Mucosa of stomach (tissue), 1 donor: ENCODE measurements around the gene SCAP.
A peak's percentile ranks its signal among the peaks of the same experiment; 100 is the strongest.

ENCODE experiments used
- H3K27me3 ChIP-seq: one replicate; pipeline ENCODE4 v1.7.0; 2013; ENCODE audit warnings: mild to moderate bottlenecking, low read length; ENCODE audit not compliant: control insufficient read depth, insufficient read depth
- H3K36me3 ChIP-seq: one replicate; pipeline ENCODE4 v1.7.0; 2013; ENCODE audit warnings: low read length; ENCODE audit not compliant: control insufficient read depth, insufficient read depth
- H3K4me1 ChIP-seq: one replicate; pipeline ENCODE4 v1.7.0; 2013; ENCODE audit warnings: mild to moderate bottlenecking, low read length; ENCODE audit not compliant: control insufficient read depth, insufficient read depth
- H3K4me3 ChIP-seq: one replicate; pipeline ENCODE4 v1.7.0; 2013; ENCODE audit warnings: low read length
- H3K9ac ChIP-seq: one replicate; pipeline ENCODE4 v1.7.0; 2013; ENCODE audit warnings: mild to moderate bottlenecking, low read length, moderate library complexity
- H3K9me3 ChIP-seq: one replicate; pipeline ENCODE4 v1.7.0; 2013; ENCODE audit warnings: mild to moderate bottlenecking, low read length, moderate library complexity; ENCODE audit not compliant: control insufficient read depth
- donor health status: Pancreatic carcinoma.

The SCAP gene

DNA sequence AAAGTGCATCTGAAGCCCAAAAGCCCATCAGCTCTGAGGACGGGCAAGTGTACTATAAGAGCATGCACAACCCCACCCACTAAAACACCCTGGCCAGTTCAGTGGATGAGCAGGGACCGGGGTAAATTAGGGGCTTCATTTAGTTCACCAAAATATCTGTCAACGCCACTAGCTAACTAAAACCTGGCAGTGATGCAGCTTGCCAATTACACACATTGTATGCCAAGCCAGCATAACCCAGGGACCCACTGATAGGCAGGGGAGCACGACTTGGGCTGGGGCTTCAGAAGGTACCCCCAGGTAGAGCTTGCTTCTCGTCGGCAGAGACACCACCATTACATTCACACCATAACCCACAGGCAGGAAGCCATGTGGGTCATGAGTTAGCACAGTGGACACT is 47.9 kb downstream of the SCAP start:
- Histone ChIP-seq H3K4me3 (no peak overlapping the region), H3K9ac (no peak overlapping the region), H3K9me3 (no peaks in the 10 kb centered on the region), H3K27me3 (no peaks in the 10 kb centered on the region), H3K36me3 (peaks cover 6% of the 10 kb centered on the region), H3K4me1 (peaks cover 70% of the 10 kb centered on the region)

DNA sequence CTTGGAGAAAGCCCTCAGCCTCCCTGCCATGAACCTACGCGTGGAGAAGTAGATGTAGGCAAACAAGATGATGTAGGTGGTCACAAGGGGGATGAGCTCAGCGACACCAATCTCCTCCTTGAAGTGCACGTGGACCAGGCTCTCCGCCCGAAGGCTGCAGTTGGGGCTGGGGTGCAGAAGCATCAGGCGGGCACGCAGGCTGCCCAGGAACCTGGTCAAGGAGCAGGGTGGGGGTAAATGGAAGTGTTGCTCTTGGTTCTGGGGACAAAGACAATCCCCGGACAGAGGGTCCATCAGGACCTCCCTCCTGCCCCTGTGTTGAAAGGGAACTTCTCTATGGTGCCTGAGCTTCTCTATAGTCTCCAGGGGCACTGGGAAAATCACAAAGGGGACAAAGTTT is 49.8 kb downstream of the SCAP start:
- peaks cover 6% of the 10 kb centered on the region for H3K36me3 ChIP-seq

DNA sequence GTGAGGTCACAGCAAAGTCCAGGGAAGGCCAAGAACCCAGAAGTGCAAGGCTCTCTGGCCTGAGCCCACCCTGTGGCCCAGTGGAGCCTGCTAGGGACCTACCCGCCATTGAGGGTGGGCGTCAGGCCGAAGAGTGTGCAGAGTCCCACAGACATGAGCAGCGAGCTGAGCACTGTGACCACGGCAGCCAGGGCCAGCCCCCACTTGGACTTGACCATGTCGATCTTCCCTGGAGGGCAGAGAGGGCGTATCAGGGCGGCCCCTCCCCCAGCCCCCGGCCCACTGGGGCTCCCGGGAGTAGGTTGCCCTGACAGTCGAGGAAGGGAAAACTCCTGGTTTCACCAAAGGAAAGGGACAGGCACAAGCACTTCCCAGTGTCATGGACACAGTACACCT is 50.4 kb downstream of the SCAP start:
- Histone ChIP-seq H3K9me3 (no peaks in the 10 kb centered on the region), H3K9ac (peak overlapping the region; percentile 46), H3K4me1 (peaks cover 90% of the 10 kb centered on the region), H3K36me3 (peaks cover 6% of the 10 kb centered on the region), H3K4me3 (peak overlapping the region; percentile 23), H3K27me3 (no peaks in the 10 kb centered on the region)

More for the DNA sequence above, 49.8 kb downstream of the SCAP start:
- Histone ChIP-seq H3K9me3 (no peaks in the 10 kb centered on the region), H3K9ac (peak overlapping the region; percentile 46), H3K4me1 (peaks cover 89% of the 10 kb centered on the region), H3K27me3 (no peaks in the 10 kb centered on the region), H3K4me3 (no peak overlapping the region)

DNA sequence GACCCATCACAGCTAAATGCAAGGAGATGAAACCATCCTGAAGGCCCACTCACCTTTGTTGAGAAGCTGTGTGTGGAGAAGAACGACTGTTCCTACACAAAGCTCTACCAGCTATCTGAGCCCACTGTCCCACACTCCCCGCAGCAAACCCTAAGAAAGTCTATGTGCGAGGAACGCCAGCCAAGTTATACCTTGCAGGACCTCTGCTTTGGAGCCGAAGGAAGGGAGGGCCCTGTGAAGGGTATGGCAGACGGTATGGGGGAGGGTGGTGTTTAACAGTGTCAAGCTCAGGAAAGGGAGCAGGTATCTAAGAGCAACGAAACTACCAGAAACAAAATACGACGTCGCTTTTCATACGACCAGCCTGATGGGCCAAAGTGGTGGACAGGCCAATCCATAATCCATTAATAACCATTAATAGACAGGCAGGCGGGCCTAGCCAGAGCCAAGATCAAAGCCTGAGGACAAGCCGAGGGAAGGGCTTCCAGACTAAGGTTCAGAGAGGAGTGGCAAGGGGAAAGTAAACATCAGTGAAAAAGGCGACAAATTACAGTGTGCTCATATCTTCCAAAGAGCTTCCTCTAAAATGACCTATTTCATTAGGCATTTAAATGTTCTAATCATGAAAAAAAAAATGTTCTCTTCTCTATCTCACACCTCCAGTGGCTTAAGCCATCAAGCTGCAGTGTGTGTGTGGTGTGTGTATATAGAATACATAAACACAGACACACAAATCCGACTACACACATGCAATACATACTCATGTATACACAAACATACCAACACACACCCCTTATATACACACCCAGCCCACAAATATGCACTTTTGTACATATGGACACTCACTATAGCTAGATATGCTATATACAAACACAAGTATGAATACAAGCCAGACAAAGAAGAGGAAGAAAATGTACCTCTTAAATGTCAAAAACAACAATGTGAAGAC is 51.0 kb downstream of the SCAP start:
- peak overlapping the region; percentile 46 for H3K9ac ChIP-seq
- no peaks in the 10 kb centered on the region for H3K9me3 ChIP-seq
- no peaks in the 10 kb centered on the region for H3K27me3 ChIP-seq
- H3K4me3 ChIP-seq, result peak overlapping the region; percentile 23
- H3K36me3 ChIP-seq, result peaks cover 12% of the 10 kb centered on the region
- H3K4me1 ChIP-seq, result peaks cover 84% of the 10 kb centered on the region

DNA sequence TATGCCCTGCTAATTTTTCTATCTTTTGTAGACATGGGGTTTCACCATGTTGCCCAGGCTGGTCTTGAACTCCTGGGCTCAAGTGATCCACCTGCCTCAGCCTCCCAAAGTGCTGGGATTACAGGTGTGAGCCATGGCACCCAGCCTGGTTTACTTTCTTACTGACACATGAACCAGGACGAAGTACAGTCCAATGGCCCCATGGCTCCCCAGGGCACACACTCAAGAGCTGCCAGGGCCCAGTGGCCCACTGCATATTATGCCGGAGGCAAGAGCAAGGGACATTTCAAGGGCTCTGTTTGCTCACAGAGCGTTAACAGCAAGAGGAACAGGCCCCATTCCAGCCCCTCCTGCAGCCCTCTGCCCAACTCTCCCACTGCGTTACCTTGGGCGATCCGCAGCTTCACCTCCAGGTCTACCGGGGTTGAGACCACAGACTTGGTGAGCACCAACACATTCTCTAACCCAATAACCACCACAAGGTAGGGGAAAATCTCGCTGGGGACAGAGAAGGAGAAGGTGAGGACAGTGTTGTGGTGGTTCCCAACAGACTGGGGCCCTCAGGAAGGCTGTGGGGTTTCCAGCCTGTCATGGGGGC is 52.1 kb downstream of the SCAP start:
- no peak overlapping the region for H3K9ac ChIP-seq
- H3K27me3 ChIP-seq, result no peaks in the 10 kb centered on the region
- H3K9me3 ChIP-seq, result no peaks in the 10 kb centered on the region
- peaks cover 73% of the 10 kb centered on the region for H3K4me1 ChIP-seq
- H3K36me3 ChIP-seq, result peaks cover 13% of the 10 kb centered on the region
- H3K4me3 ChIP-seq, result no peak overlapping the region

DNA sequence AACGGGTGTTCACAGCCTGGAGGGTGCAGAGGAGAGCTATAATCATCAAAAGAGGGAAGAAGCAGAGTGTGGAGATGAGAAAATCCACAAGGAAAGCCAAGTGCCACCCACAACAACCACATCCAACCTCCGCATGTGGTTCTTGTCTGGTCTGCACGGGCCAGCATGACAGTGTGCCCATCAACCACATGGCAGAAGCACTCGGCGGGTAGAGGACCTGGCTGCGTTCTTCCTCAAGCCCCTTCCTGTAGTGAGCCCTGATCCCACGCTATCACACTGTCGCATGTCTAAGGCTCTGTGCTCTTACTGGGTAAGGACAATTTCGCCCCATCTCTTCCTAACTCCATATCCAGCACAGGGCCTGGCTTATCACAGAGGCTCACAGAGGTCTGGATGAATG is 53.0 kb downstream of the SCAP start:
- Histone ChIP-seq H3K4me3 (no peak overlapping the region), H3K36me3 (peaks cover 6% of the 10 kb centered on the region), H3K9me3 (no peaks in the 10 kb centered on the region), H3K9ac (no peak overlapping the region), H3K4me1 (peaks cover 65% of the 10 kb centered on the region), H3K27me3 (no peaks in the 10 kb centered on the region)

DNA sequence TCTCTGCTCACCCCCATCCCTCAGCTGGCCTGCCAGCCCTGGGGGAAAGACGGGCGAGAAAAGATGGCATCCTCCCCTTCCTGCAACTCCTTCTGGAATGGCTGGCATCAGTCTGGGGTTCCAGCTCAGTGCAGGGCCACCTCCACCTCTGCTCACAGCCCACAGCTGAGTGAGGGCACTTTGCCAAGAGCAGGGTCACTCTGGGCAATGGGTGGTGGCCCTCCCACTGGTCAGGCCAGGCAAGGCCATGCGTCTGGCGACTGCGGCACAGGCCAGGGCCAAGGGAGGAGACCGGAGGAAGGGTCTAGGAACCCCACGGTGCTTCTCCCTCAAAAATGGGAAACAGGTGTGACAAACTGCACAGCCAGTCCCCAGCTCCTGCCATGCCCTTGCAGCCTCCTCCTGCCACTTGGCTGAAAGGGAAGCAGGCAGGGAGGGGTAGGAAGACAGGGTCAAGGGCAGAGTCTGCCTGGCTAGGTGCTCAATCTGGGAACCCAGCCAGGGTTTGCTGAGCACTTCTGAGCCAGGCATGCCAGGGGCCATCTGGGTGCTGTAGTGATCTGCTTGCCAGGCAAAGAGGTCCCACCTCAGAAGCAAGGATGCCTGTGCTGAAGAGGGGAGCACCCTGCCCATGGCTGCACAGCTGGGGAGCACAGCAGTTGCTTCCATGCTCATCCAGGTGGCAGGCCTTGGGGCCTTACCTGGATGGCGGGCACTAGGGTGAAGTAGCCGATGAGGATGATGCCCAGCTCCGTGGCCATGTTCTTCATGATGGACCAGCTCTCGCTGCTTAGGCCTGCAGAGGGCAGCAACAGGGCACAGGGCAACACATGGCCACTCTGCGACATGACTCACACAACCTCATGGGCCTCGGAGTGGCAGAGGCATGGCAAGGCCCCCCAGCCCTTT is 53.7 kb downstream of the SCAP start:
- Histone ChIP-seq H3K27me3 (no peaks in the 10 kb centered on the region), H3K9me3 (no peaks in the 10 kb centered on the region), H3K9ac (peak overlapping the region; percentile 2), H3K4me3 (no peak overlapping the region), H3K36me3 (peaks cover 6% of the 10 kb centered on the region), H3K4me1 (peaks cover 57% of the 10 kb centered on the region)

DNA sequence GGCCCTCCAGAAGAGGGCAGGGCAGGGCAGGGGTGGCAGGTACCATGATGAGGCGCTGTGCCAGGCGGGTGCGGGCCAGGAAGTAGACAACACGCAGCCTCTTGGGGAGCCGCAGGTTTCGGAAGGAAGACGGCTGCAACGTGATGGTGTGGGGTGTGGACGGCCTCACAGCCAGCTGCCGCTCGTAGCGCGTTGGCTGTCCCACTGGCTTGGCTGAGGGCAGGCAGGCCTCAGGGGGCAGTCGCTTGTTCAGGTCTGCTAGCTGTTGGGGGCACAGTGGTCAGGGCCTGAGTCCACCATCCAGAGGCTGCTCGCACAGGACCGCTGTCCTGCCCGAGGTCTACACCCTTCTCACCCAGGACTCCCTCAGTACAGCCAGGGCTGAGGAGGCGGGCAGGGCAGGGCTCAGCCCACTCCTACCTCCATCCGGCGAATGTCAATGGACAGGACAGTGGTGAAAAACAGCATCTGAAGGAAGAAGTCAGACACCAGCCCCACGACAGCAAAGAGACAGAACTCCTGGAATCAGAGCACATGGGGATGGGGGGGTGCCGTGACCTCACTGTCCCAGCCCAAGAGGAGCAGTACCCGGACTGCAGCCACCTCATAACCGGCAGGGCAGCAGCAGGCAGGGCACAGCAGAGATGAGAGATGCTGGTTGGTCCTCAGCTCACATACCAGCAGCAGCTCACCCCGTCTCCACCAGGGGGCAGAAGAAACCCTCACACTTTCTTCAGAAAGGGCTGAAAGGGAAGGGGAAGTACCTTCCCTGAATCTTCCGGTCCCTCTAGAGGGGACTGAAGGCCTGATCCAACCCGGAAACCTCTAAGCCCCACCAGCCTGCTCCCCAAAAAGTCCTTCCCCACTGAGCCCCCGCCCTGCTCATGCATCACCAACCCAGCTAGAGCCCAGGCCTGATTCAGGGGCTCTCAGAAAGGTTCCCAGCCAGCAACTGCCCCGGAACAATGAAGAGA is 54.9 kb downstream of the SCAP start:
- Histone ChIP-seq H3K4me3 (no peak overlapping the region), H3K36me3 (peaks cover 6% of the 10 kb centered on the region), H3K9me3 (no peaks in the 10 kb centered on the region), H3K27me3 (no peaks in the 10 kb centered on the region), H3K4me1 (peaks cover 54% of the 10 kb centered on the region), H3K9ac (peak overlapping the region; percentile 2)

DNA sequence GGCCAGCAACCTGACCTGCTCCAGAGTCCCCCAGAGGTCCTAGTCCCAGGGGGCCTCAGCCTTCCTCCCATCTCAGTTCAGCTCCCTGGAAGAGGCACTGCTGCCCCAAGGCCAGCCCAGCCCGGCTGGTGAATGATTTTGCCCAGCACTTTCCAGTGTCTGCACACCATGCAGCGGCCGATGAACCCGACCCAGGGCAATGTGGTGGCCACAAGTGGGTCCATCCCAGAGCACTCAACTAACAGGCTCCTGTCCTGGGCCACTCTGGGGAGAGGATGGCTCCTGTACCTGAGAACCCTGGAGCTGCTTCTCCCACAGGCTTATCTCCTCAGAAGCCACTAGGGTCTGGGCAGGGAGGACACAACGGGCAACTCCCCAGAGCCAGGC is 55.7 kb downstream of the SCAP start:
- no peak overlapping the region for H3K9ac ChIP-seq
- H3K9me3 ChIP-seq, result no peaks in the 10 kb centered on the region
- no peaks in the 10 kb centered on the region for H3K27me3 ChIP-seq
- H3K4me1 ChIP-seq, result peaks cover 46% of the 10 kb centered on the region
- H3K4me3 ChIP-seq, result no peak overlapping the region
- H3K36me3 ChIP-seq, result peaks cover 9% of the 10 kb centered on the region

DNA sequence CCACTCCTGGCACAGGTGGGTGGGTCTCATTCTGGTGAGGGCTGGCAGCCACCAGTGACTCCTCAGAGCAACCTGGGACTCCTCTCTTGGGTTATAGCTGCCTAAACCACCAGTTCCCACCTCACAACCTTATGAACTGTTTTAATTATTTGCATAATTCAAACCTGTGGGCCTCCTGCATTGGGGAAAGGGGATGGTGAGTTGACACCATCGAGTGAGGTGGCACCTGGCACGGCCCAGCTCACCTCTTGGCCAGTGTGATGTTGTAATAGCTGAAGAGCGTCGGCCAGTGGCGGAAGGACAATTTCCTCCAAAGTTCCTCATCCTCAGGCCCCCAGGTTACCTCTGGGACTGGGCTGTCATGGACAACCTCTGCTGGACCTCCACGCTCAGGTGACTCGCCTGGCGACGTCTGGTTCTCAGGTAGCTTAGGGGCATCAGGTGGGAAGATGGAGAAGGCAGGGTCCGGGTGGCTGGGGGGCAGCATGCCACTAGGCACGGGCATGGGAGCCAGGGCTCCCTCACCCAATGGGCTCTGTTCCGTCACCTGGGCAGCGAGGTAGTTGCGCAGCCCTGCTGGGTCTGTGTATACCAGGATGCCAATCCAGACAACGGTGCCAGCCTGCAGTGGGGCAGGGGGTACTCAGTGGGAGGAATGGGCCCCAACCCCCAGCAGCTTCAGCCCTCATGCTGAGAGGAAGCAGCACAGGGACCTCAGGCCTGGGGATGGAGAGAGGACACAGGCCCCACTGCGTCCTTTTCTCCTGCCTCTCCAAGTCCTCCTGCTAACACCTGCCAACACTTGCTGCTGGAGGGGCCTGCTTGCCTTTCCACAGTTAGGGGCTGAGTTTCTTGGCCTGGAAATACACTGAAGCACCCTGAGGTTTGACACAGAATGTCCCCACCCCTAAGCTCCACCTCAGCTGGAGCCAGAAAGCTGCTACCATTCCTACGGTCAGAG is 56.4 kb downstream of the SCAP start:
- no peak overlapping the region for H3K4me3 ChIP-seq
- H3K9ac ChIP-seq, result no peak overlapping the region
- peaks cover 16% of the 10 kb centered on the region for H3K36me3 ChIP-seq
- no peaks in the 10 kb centered on the region for H3K27me3 ChIP-seq
- H3K4me1 ChIP-seq, result peaks cover 40% of the 10 kb centered on the region
- H3K9me3 ChIP-seq, result no peaks in the 10 kb centered on the region
